ENCODE results near the gene DMKN. TPM values are rescaled to one million over a fixed set of nuclear protein-coding genes. Genes with fewer than 3 reads are reported as not detected.
"Not testable (repeated sequence)": the region's sequence is repeated elsewhere in the genome, so short reads cannot be mapped to it uniquely, and the experiment has no call there.

Gene DMKN
- total and polyA plus RNA-seq, 2 of the 8 experiments (the other 6 are each of a cell fraction or from before 2014, with no cell fraction given): 290 to 330 TPM

DNA sequence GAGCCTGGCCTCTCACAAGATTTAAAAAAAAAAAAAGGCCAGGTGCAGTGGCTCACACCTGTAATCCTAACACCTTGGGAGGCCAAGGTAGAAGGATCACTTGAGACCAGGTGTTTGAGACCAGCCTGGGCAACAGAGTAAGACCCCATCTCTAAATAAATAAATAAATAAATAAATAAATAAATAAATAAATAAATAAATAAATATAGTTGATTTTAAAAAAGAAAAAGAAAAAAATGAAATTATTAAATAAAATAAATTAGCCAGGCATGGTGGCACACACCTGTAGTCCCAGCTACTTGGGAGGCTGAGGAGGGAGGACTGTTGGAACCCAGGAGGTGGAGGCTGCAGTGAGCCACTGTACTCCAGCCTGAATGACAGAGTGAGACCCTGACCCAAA is 51.7 kb downstream of the DMKN start:
- H3K4me2 ChIP-seq (ENCODE audit: insufficient read depth in 1 of 2, low read depth in 2 of 2, low read length in 2 of 2); POLR2A ChIA-PET (ENCODE audit: partially characterized antibody); H3K27ac ChIP-seq (ENCODE audit: low read depth, low read length); H3K23ac ChIP-seq (ENCODE audit: insufficient read length); H3K4me3 ChIP-seq (ENCODE audit: extremely low read depth in 1 of 4, insufficient read depth in 2 of 4, low read depth in 3 of 4, low read length in 4 of 4); H3K9me3 ChIP-seq (ENCODE audit: insufficient read depth in 2 of 2, low read depth in 1 of 2, low read length in 1 of 2); H3K18ac ChIP-seq (ENCODE audit: extremely low read depth, low read length); H3K4ac ChIP-seq (replicated peaks; ENCODE audit: insufficient read length, low read depth, low read length); H2AK5ac ChIP-seq (ENCODE audit: low read depth, low read length); DNase-seq (ENCODE audit: low read depth in 1 of 2, low spot score in 2 of 2); H3K79me2 ChIP-seq (ENCODE audit: control insufficient read depth in 1 of 2, insufficient read depth in 2 of 2, low read length in 2 of 2); H2BK120ac ChIP-seq (replicated peaks; ENCODE audit: low read depth, low read length); H3K9ac ChIP-seq (replicated peaks in 1 of 4; ENCODE audit: extremely low read depth in 1 of 4, low read depth in 3 of 4, low read length in 3 of 4); H2BK20ac ChIP-seq (ENCODE audit: low read length); H2BK15ac ChIP-seq (ENCODE audit: low read length); H2BK12ac ChIP-seq (ENCODE audit: low read depth, low read length); H3K36me3 ChIP-seq (ENCODE audit: control insufficient read depth in 2 of 4, insufficient read depth in 4 of 4, low read length in 3 of 4); H3K79me1 ChIP-seq (ENCODE audit: low read depth, low read length); H3K27me3 ChIP-seq (replicated peaks in 1 of 4; ENCODE audit: control insufficient read depth in 3 of 4, extremely low read depth in 1 of 4, insufficient read depth in 3 of 4, low read length in 3 of 4); H2BK5ac ChIP-seq (ENCODE audit: low read depth, low read length); H3K14ac ChIP-seq (ENCODE audit: insufficient read length); H4K5ac ChIP-seq (ENCODE audit: insufficient read length, low read depth, low read length); H2AFZ ChIP-seq (ENCODE audit: low read length); H4K8ac ChIP-seq (ENCODE audit: extremely low read depth, insufficient read depth, low read length); H3K23me2 ChIP-seq (ENCODE audit: low read depth, low read length); H3K4me1 ChIP-seq (replicated peaks in 1 of 4; ENCODE audit: control insufficient read depth in 3 of 4, insufficient read depth in 4 of 4, low read length in 3 of 4); FAIRE-seq; H4K20me1 ChIP-seq (replicated peaks in 1 of 2; ENCODE audit: control insufficient read depth in 1 of 2, insufficient read depth in 2 of 2, low read length in 2 of 2); H3K56ac ChIP-seq (replicated peaks; ENCODE audit: insufficient read length, low read depth, low read length); H4K91ac ChIP-seq (replicated peaks; ENCODE audit: insufficient read length, low read length): not testable (repeated sequence)
- CTCF ChIA-PET (ENCODE audit: partially characterized antibody): interaction anchor here (0.8 to 1.6 kb wide), 4 partner anchors 27 to 109 kb away, joined by 3 to 5 read pairs (median 4); no protein-coding TSS in a partner anchor

All from H1 (cell line).